ACC112 (cell line): ENCODE data around the gene TECTB.
A peak's percentile ranks its signal among the peaks of the same experiment; 100 is the strongest.

Experiments
- H2AFZ ChIP-seq: fragments of 200-600 bp; sonication (generic); one replicate; pipeline ENCODE4 v1.6.0; 2017; ENCODE audit warnings: antibody characterized with exemption, low read length; ENCODE audit not compliant: unreplicated experiment
- H3K27ac ChIP-seq: fragments of 200-600 bp; sonication (generic); 2 replicates; pipeline ENCODE4 v1.5.1; 2014; ENCODE audit warnings: low read depth, mild to moderate bottlenecking, antibody characterized with exemption, low read length, moderate library complexity
- H3K27me3 ChIP-seq: fragments of 200-600 bp; sonication (generic); 2 replicates; pipeline ENCODE4 v1.6.1; 2014; ENCODE audit warnings: mild to moderate bottlenecking, antibody characterized with exemption, low read length, moderate library complexity, mixed read lengths; ENCODE audit not compliant: insufficient read depth
- H3K36me3 ChIP-seq: fragments of 200-600 bp; sonication (generic); 2 replicates; pipeline ENCODE4 v1.6.1; 2016; ENCODE audit warnings: mild to moderate bottlenecking, antibody characterized with exemption, low read length, moderate library complexity, mixed read lengths; ENCODE audit not compliant: insufficient read depth
- H3K4me1 ChIP-seq: fragments of 200-600 bp; sonication (generic); one replicate; pipeline ENCODE4 v1.6.1; 2016; ENCODE audit warnings: low read length, mixed read lengths; ENCODE audit not compliant: insufficient read depth, unreplicated experiment, control insufficient read depth
- H3K4me3 ChIP-seq: fragments of 200-600 bp; sonication (generic); 2 replicates; pipeline ENCODE4 v1.5.1; 2014; ENCODE audit warnings: mild to moderate bottlenecking, low read depth, low read length
- H3K79me2 ChIP-seq: fragments of 200-600 bp; sonication (generic); one replicate; pipeline ENCODE4 v1.6.0; 2016; ENCODE audit warnings: low read length; ENCODE audit not compliant: control insufficient read depth, unreplicated experiment, insufficient read depth

Gene TECTB

GRCh38 chr10:112332509-112333228 lies 49.5 kb downstream of the TECTB start:
- Histone ChIP-seq H3K4me1 (peaks cover 15% of the 10 kb centered on the region), H3K79me2 (no peaks in the 10 kb centered on the region), H3K27ac (no peak overlapping the region), H3K36me3 (no peaks in the 10 kb centered on the region), H3K27me3 (no peaks in the 10 kb centered on the region), H2AFZ (no peak overlapping the region), H3K4me3 (no peak overlapping the region)

DNA sequence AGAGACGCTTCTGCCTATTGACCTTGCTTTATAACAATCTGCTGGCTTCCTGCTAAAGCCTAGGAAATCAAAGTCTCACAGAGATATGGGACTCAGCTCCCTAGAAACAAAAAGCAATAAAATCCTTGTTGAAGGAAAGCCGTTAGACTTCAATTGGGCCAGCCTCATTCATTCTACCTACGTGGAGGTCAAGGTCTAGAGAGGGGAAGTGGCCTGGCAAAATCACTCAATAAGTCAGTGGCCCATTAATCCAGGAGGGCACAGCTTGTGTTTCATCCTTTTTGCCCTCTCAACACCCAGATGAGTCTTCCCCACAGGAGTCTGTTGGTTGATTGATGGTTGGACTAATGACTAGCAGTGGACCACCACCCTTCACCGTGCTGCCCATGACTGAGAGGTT lies 50.3 kb downstream of the TECTB start:
- Histone ChIP-seq H3K4me3 (no peak overlapping the region), H3K27ac (no peak overlapping the region), H3K79me2 (no peaks in the 10 kb centered on the region), H2AFZ (no peak overlapping the region), H3K4me1 (peaks cover 15% of the 10 kb centered on the region), H3K36me3 (no peaks in the 10 kb centered on the region), H3K27me3 (no peaks in the 10 kb centered on the region)

- Histone ChIP-seq H3K27me3 (no peaks in the 10 kb centered on the region), H2AFZ (peak overlapping the region; percentile 34)
These were observed 52.1 kb downstream of the TECTB start for GRCh38 chr10:112335111-112335867.

GRCh38 chr10:112335868-112336265 lies 52.7 kb downstream of the TECTB start:
- H3K79me2 ChIP-seq = no peaks in the 10 kb centered on the region
- H3K4me3 ChIP-seq = no peak overlapping the region

More at GRCh38 chr10:112335111-112335867, 52.1 kb downstream of the TECTB start:
- Histone ChIP-seq H3K27ac (peak overlapping the region; percentile 8), H3K36me3 (no peaks in the 10 kb centered on the region), H3K4me3 (no peak overlapping the region), H3K4me1 (peaks cover 15% of the 10 kb centered on the region), H3K79me2 (no peaks in the 10 kb centered on the region)

DNA sequence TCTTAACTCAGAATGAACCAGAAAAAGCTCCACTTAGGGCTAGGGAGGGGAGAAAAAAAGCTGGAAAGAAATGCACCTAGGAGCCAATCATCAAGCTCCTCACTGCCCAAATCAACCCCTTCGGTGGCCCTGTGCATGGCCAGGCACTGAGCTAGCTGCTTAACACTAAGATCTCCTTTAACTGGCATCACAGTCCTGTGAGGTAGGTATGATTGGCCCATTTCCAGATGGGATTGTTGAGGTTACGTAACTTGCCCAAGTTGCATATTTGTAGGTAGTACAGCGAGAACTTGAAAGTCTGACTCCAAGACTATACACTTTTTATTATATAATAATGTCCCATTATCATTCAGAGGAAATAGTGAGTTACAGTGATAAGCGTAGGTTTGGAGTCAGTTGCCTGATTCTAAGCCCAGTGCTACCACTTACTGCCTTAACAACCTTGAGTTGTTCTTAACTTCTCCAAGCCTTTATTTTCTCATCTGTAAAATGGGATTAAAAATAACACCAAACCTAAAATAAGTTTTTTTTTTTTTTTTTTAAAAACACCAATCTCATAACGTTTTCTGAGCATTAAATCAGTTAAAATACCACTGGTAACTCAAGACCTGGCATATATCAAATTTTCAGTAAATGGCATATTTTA lies 53.5 kb downstream of the TECTB start:
- no peaks in the 10 kb centered on the region for H3K79me2 ChIP-seq
- no peak overlapping the region for H3K4me3 ChIP-seq
- no peaks in the 10 kb centered on the region for H3K36me3 ChIP-seq
- peaks cover 15% of the 10 kb centered on the region for H3K4me1 ChIP-seq
- no peak overlapping the region for H2AFZ ChIP-seq
- H3K27me3 ChIP-seq = no peaks in the 10 kb centered on the region
- no peak overlapping the region for H3K27ac ChIP-seq

More at GRCh38 chr10:112335868-112336265, 52.7 kb downstream of the TECTB start:
- Histone ChIP-seq H2AFZ (no peak overlapping the region), H3K27ac (no peak overlapping the region), H3K36me3 (no peaks in the 10 kb centered on the region), H3K4me1 (peaks cover 15% of the 10 kb centered on the region), H3K27me3 (no peaks in the 10 kb centered on the region)

GRCh38 chr10:112338957-112339356 lies 55.8 kb downstream of the TECTB start:
- H3K79me2 ChIP-seq = no peaks in the 10 kb centered on the region
- H3K27ac ChIP-seq = no peak overlapping the region
- H3K4me3 ChIP-seq = no peak overlapping the region
- no peaks in the 10 kb centered on the region for H3K27me3 ChIP-seq
- no peaks in the 10 kb centered on the region for H3K36me3 ChIP-seq
- H2AFZ ChIP-seq = no peak overlapping the region
- peaks cover 10% of the 10 kb centered on the region for H3K4me1 ChIP-seq

- Histone ChIP-seq H2AFZ (no peak overlapping the region), H3K4me1 (peaks cover 2% of the 10 kb centered on the region), H3K27ac (no peak overlapping the region), H3K4me3 (no peak overlapping the region), H3K79me2 (no peaks in the 10 kb centered on the region), H3K36me3 (no peaks in the 10 kb centered on the region), H3K27me3 (no peaks in the 10 kb centered on the region)
These were observed 57.4 kb downstream of the TECTB start for GRCh38 chr10:112340601-112341000.

GRCh38 chr10:112343056-112343806 lies 60.0 kb downstream of the TECTB start:
- Histone ChIP-seq H3K36me3 (no peaks in the 10 kb centered on the region), H3K79me2 (no peaks in the 10 kb centered on the region), H2AFZ (no peak overlapping the region), H3K4me1 (no peaks in the 10 kb centered on the region), H3K27ac (no peak overlapping the region), H3K4me3 (no peak overlapping the region), H3K27me3 (no peaks in the 10 kb centered on the region)

GRCh38 chr10:112344261-112344660 lies 61.1 kb downstream of the TECTB start:
- Histone ChIP-seq H3K27me3 (no peaks in the 10 kb centered on the region), H3K4me1 (no peaks in the 10 kb centered on the region), H2AFZ (no peak overlapping the region), H3K79me2 (no peaks in the 10 kb centered on the region), H3K4me3 (no peak overlapping the region), H3K27ac (no peak overlapping the region), H3K36me3 (no peaks in the 10 kb centered on the region)

DNA sequence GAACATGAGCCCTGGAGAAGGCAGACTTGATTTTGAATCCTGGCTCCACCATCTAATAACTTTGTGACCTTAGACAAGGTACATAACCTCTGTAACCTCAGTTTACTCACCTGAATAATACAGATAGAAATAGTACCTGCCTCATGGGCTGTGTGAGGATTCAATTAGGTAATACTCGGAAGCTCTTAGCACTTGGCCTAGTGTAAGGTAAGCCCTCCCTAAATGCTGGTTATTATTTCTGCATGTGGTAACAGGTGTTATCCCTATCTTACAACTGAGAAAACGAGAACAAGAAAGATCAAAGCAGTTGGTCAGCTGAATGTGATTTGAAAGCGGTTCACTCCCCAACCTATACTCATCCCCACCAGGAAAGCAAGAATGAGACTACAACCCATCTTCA lies 62.0 kb downstream of the TECTB start:
- Histone ChIP-seq H2AFZ (no peak overlapping the region), H3K4me1 (no peaks in the 10 kb centered on the region), H3K27me3 (no peaks in the 10 kb centered on the region), H3K4me3 (no peak overlapping the region), H3K27ac (no peak overlapping the region), H3K79me2 (no peaks in the 10 kb centered on the region), H3K36me3 (no peaks in the 10 kb centered on the region)
